IMR-90 (cell line): ENCODE data around the gene TCF20. TPM values are rescaled to one million over a fixed set of nuclear protein-coding genes. Genes with fewer than 3 reads are reported as not detected.

Experiments
- ATAC-seq: fragments of 200-7000 bp; cut with Tn5 transposase; 2 replicates; pipeline ENCODE4 v1.9.1; 2020; ENCODE audit warnings: low read depth, mild to moderate bottlenecking, moderate library complexity
- BruUV-seq: library from RNA; stranded (reverse); fragments of 400-500 nt; replicated peaks from 2 replicates; lab custom pipeline; 2021; lab: Mats Ljungman, UMichigan
- CTCF ChIA-PET: fragments of 300-600 bp; formaldehyde crosslinking; extraction: SDS; loops from one replicate; lab custom pipeline; 2021; ENCODE audit warnings: antibody characterized with exemption; lab: Yijun Ruan, JAX
- POLR2A ChIA-PET: fragments of 300-600 bp; sonication (Branson Sonifier 250); formaldehyde crosslinking; loops from one replicate; lab custom pipeline; 2022; ENCODE audit warnings: antibody characterized with exemption; ENCODE audit not compliant: unreplicated experiment; lab: Charles Lee
- DNase-seq: peaks from one replicate; pipeline ENCODE4 v3.0.0; 2013
- H2AFZ ChIP-seq: replicated peaks from 2 replicates; pipeline ENCODE3; 2013; ENCODE audit warnings: low read length, mild to moderate bottlenecking; ENCODE audit not compliant: poor library complexity
- H2AK5ac ChIP-seq: 2 replicates; pipeline ENCODE4 v1.6.1; 2013; ENCODE audit warnings: low read depth, low read length, inconsistent platforms
- H2AK9ac ChIP-seq: replicated peaks from 2 replicates; pipeline ENCODE3; 2013; ENCODE audit warnings: mild to moderate bottlenecking, low read depth, low read length, moderate library complexity; ENCODE audit not compliant: poor library complexity
- H2BK120ac ChIP-seq: 2 replicates; pipeline ENCODE4 v1.6.1; 2013; ENCODE audit warnings: low read depth, low read length, inconsistent platforms
- H2BK15ac ChIP-seq: 3 replicates; pipeline ENCODE4 v1.6.1; 2013; ENCODE audit warnings: low read depth, low read length, inconsistent platforms
- H2BK20ac ChIP-seq: 2 replicates; pipeline ENCODE4 v1.6.1; 2013; ENCODE audit warnings: low read depth, mild to moderate bottlenecking, inconsistent platforms, low read length, moderate library complexity
- H2BK5ac ChIP-seq: 2 replicates; pipeline ENCODE4 v1.6.1; 2013; ENCODE audit warnings: mild to moderate bottlenecking, low read depth, low read length, inconsistent platforms; ENCODE audit not compliant: poor library complexity, severe bottlenecking
- H3K14ac ChIP-seq: replicated peaks from 2 replicates; pipeline ENCODE4 v1.6.1; 2013; ENCODE audit warnings: low read depth, low read length, inconsistent platforms
- H3K18ac ChIP-seq: 2 replicates; pipeline ENCODE4 v1.6.1; 2013; ENCODE audit warnings: low read depth, low read length, control low read depth
- H3K23ac ChIP-seq: 2 replicates; pipeline ENCODE4 v1.6.1; 2013; ENCODE audit warnings: low read depth, low read length, inconsistent platforms
- H3K27ac ChIP-seq: 2 replicates; pipeline ENCODE4 v1.5.1; 2013; ENCODE audit warnings: mild to moderate bottlenecking, control low read depth, low read length; ENCODE audit not compliant: insufficient read depth
- H3K27me3 ChIP-seq: 2 replicates; pipeline ENCODE4 v1.6.1; 2013; ENCODE audit warnings: low read length; ENCODE audit not compliant: control insufficient read depth, insufficient read depth
- H3K36me3 ChIP-seq: 2 replicates; pipeline ENCODE4 v1.6.1; 2013; ENCODE audit warnings: low read length, mixed read lengths; ENCODE audit not compliant: control insufficient read depth, insufficient read depth
- H3K4ac ChIP-seq: 2 replicates; pipeline ENCODE4 v1.6.1; 2013; ENCODE audit warnings: low read depth, low read length, inconsistent platforms
- H3K4me1 ChIP-seq: 2 replicates; pipeline ENCODE4 v1.6.1; 2013; ENCODE audit warnings: low read length, mixed read lengths; ENCODE audit not compliant: control insufficient read depth, insufficient read depth
- H3K4me2 ChIP-seq: 2 replicates; pipeline ENCODE4 v1.6.1; 2013; ENCODE audit warnings: low read depth, mild to moderate bottlenecking, control low read depth, low read length, moderate library complexity
- H3K4me3 ChIP-seq: 2 replicates; pipeline ENCODE4 v1.5.1; 2013; ENCODE audit warnings: low read depth, mild to moderate bottlenecking, control low read depth, low read length, moderate library complexity; ENCODE audit not compliant: insufficient read depth
- H3K56ac ChIP-seq: 2 replicates; pipeline ENCODE4 v1.6.1; 2013; ENCODE audit warnings: low read length, inconsistent platforms; ENCODE audit not compliant: insufficient read depth; ENCODE audit errors: extremely low read depth
- H3K79me1 ChIP-seq, 2 experiments: 2 replicates each; pipeline ENCODE4 v1.6.1; 2013; ENCODE audit warnings: low read length in 2 of 2, inconsistent platforms in 1 of 2, low read depth in 1 of 2
- H3K9ac ChIP-seq: 2 replicates; pipeline ENCODE4 v1.6.1; 2013; ENCODE audit warnings: low read depth, low read length, control low read depth
- H3K9me1 ChIP-seq: 2 replicates; pipeline ENCODE4 v1.6.1; 2013; ENCODE audit warnings: low read length, inconsistent platforms; ENCODE audit not compliant: insufficient read depth
- H3K9me3 ChIP-seq: 2 replicates; pipeline ENCODE4 v1.6.1; 2013; ENCODE audit warnings: low read length; ENCODE audit not compliant: control insufficient read depth, insufficient read depth
- H4K20me1 ChIP-seq: 2 replicates; pipeline ENCODE4 v1.6.1; 2013; ENCODE audit warnings: low read length, inconsistent platforms; ENCODE audit not compliant: insufficient read depth
- H4K5ac ChIP-seq: 2 replicates; pipeline ENCODE4 v1.6.1; 2013; ENCODE audit warnings: mild to moderate bottlenecking, low read depth, low read length, control low read depth
- H4K8ac ChIP-seq, 2 experiments: 2 replicates each; pipeline ENCODE4 v1.6.1; 2013; ENCODE audit warnings: low read depth in 2 of 2, low read length in 2 of 2, control low read depth in 1 of 2, inconsistent platforms in 1 of 2
- H4K91ac ChIP-seq: 2 replicates; pipeline ENCODE4 v1.6.1; 2013; ENCODE audit warnings: low read depth, low read length, inconsistent platforms; ENCODE audit not compliant: insufficient read depth
- BHLHE40 ChIP-seq: fragments of 150-350 bp; IDR thresholded peaks from 2 replicates; pipeline ENCODE4 v1.6.1; 2016; ENCODE audit warnings: mild to moderate bottlenecking, low read depth, low read length
- CEBPB ChIP-seq: IDR thresholded peaks from 2 replicates; pipeline ENCODE4 v1.6.1; 2012; ENCODE audit warnings: low read depth, low read length, improper control_type of control experiment
- CHD1 ChIP-seq: IDR thresholded peaks from 2 replicates; pipeline ENCODE4 v1.6.1; 2012; ENCODE audit warnings: low read depth, low read length, improper control_type of control experiment
- CTCF ChIP-seq: conservative IDR thresholded peaks from 2 replicates; pipeline ENCODE4 v1.5.1; 2012; ENCODE audit warnings: mild to moderate bottlenecking, low read depth, low read length, improper control_type of control experiment
- FOS ChIP-seq: fragments of 150-350 bp; IDR thresholded peaks from 2 replicates; pipeline ENCODE4 v1.6.1; 2016; ENCODE audit warnings: low read depth, low read length
- MAFK ChIP-seq: IDR thresholded peaks from 2 replicates; pipeline ENCODE4 v1.6.1; 2012; ENCODE audit warnings: low read depth, low read length, improper control_type of control experiment
- MAZ ChIP-seq: IDR thresholded peaks from 2 replicates; pipeline ENCODE4 v1.6.1; 2012; ENCODE audit warnings: low read depth, mild to moderate bottlenecking, low read length, improper control_type of control experiment, moderate library complexity, borderline replicate concordance
- MXI1 ChIP-seq: IDR thresholded peaks from 2 replicates; pipeline ENCODE4 v1.6.1; 2012; ENCODE audit warnings: low read depth, mild to moderate bottlenecking, low read length, moderate library complexity, borderline replicate concordance
- NFE2L2 ChIP-seq: fragments of 150-350 bp; IDR thresholded peaks from 2 replicates; pipeline ENCODE4 v1.6.1; 2016; ENCODE audit warnings: low read depth, mild to moderate bottlenecking, low read length
- POLR2A ChIP-seq: IDR thresholded peaks from 2 replicates; pipeline ENCODE4 v1.6.1; 2012; ENCODE audit warnings: mild to moderate bottlenecking, low read depth, low read length
- RAD21 ChIP-seq: IDR thresholded peaks from 2 replicates; pipeline ENCODE4 v1.6.1; 2012; ENCODE audit warnings: low read length, improper control_type of control experiment
- RCOR1 ChIP-seq: IDR thresholded peaks from 2 replicates; pipeline ENCODE4 v1.6.1; 2012; ENCODE audit warnings: mild to moderate bottlenecking, low read length, improper control_type of control experiment; ENCODE audit not compliant: insufficient replicate concordance
- RFX5 ChIP-seq: IDR thresholded peaks from 2 replicates; pipeline ENCODE4 v1.8.0; 2012; ENCODE audit warnings: low read depth, mild to moderate bottlenecking, low read length, moderate library complexity
- SMC3 ChIP-seq: fragments of 150-350 bp; IDR thresholded peaks from 2 replicates; pipeline ENCODE4 v1.6.1; 2016; ENCODE audit warnings: low read depth, mild to moderate bottlenecking, antibody characterized with exemption, low read length, moderate library complexity
- dilution Hi-C: fragments of 300-500 bp; cut with HindIII; formaldehyde crosslinking; loops from one replicate; pipeline ENCODE4 v1.14.3; 2018; ENCODE audit warnings: low sequenced_read_pairs; ENCODE audit not compliant: unreplicated experiment
- in situ Hi-C: fragments of 300-500 bp; cut with MboI; formaldehyde crosslinking; loops from 3 replicates; pipeline ENCODE4 v1.14.3; 2019; ENCODE audit warnings: low sequenced_read_pairs, inconsistent platforms, mixed read lengths
- intact Hi-C: fragments of 100-400 bp; cut with micrococcal nuclease; formaldehyde crosslinking; loops from 2 replicates; pipeline ENCODE4 v1.10.0; 2022
- polyA plus RNA-seq, 3 experiments: library from polyadenylated mRNA; depleted of rRNA; stranded (reverse); fragments of >200 nt; gene quantifications; 2 replicates each; pipeline ENCODE4 v1.2.3, GENCODE V29; 2012; ENCODE audit warnings: low replicate concordance in 1 of 3
- total RNA-seq: library from RNA; depleted of rRNA; stranded (reverse); fragments of >200 nt; gene quantifications from 2 replicates; pipeline ENCODE4 v1.2.3, GENCODE V29; 2012
- TF ChIP-seq, protein P1 (sequence below): fragments of 150-350 bp; IDR thresholded peaks from 2 replicates; pipeline ENCODE4 v1.6.1; 2016; ENCODE audit warnings: low read depth, mild to moderate bottlenecking, low read length, moderate library complexity, borderline replicate concordance
- TF ChIP-seq, protein P2 (sequence below): fragments of 150-350 bp; IDR thresholded peaks from 2 replicates; pipeline ENCODE4 v1.6.1; 2017; ENCODE audit warnings: mild to moderate bottlenecking, antibody characterized with exemption, low read length, low read depth

TCF20 gene
- total and polyA plus RNA-seq, 2 of the 4 experiments (the other 2 are of a cell fraction), result 8.9 to 23.7 TPM

- Histone ChIP-seq H4K5ac (no peak overlapping the region), H3K9ac (no peak overlapping the region), H4K91ac (no peak overlapping the region), H3K36me3 (no peaks in the 10 kb centered on the region), H3K79me1 (no peaks in the 10 kb centered on the region), H2BK5ac (no peak overlapping the region), H3K4me3 (no peak overlapping the region), H3K4me1 (no peaks in the 10 kb centered on the region), H2BK120ac (no peak overlapping the region), H3K9me3 (no peaks in the 10 kb centered on the region), H2BK15ac (no peak overlapping the region), H2AK9ac (no peak overlapping the region), H2AFZ (no peak overlapping the region), H4K8ac (no peak overlapping the region), H3K56ac (no peak overlapping the region), H3K4me2 (no peak overlapping the region), H2BK20ac (no peak overlapping the region), H3K18ac (no peak overlapping the region), H3K27ac (no peak overlapping the region), H3K23ac (no peak overlapping the region), H3K9me1 (no peaks in the 10 kb centered on the region), H3K4ac (no peak overlapping the region), H2AK5ac (no peak overlapping the region), H3K14ac (no peak overlapping the region), H4K20me1 (peaks cover 6% of the 10 kb centered on the region; the same call in 1 of the 2 replicates), H3K27me3 (peaks cover 15% of the 10 kb centered on the region)
- TF ChIP-seq SMC3 (no peak), MAZ (no peak), RAD21 (no peak), RFX5 (no peak), CHD1 (no peak), MXI1 (no peak), MAFK (no peak), BHLHE40 (no peak), CTCF (no peak), RCOR1 (no peak), CEBPB (no peak), FOS (no peak), NFE2L2 (no peak), POLR2A (no peak)
- TF ChIP-seq, protein P1, sequence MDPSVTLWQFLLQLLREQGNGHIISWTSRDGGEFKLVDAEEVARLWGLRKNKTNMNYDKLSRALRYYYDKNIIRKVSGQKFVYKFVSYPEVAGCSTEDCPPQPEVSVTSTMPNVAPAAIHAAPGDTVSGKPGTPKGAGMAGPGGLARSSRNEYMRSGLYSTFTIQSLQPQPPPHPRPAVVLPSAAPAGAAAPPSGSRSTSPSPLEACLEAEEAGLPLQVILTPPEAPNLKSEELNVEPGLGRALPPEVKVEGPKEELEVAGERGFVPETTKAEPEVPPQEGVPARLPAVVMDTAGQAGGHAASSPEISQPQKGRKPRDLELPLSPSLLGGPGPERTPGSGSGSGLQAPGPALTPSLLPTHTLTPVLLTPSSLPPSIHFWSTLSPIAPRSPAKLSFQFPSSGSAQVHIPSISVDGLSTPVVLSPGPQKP, result no peak
- TF ChIP-seq, protein P2, sequence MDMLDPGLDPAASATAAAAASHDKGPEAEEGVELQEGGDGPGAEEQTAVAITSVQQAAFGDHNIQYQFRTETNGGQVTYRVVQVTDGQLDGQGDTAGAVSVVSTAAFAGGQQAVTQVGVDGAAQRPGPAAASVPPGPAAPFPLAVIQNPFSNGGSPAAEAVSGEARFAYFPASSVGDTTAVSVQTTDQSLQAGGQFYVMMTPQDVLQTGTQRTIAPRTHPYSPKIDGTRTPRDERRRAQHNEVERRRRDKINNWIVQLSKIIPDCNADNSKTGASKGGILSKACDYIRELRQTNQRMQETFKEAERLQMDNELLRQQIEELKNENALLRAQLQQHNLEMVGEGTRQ, result no peak
- DNase-seq, result no peak
- intact Hi-C loops, result no loop called here
- CTCF ChIA-PET, result no interaction called here
- BruUV-seq, result no TSS peak
- POLR2A ChIA-PET, result no interaction called here
- dilution Hi-C loops, result no loop called here
- in situ Hi-C loops, result no loop called here
- ATAC-seq, result no peak
Observed at GRCh38 chr22:42315392-42315756, 44.9 kb upstream of the TCF20 start.
